Measurements from ENCODE around the gene TBRG4. TPM values are rescaled to one million over a fixed set of nuclear protein-coding genes. Genes with fewer than 3 reads are reported as not detected.

Gene TBRG4
- total RNA-seq, 1 donor from 2014 or later: 216 TPM

DNA sequence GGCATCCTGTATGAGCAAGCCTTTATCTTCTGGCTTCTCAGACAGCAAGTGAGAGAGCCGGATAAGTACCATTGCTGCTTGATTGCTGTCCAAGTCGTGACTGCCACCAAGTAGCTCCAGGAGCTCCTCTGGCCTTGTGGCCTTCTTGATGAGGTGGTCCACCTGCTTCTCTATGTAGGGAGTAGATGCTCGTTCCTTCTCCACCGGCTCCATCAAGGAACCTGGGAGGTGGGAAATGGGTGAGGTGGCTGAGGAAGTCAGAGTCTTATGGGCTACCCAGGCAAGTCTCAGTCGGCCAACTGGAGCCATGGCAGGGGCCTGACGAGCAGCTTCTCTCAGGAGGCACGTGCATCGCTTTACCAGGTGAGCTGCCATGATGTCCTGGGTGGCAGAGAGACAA is 2.6 kb downstream of the TBRG4 start:
- H3K36me3 ChIP-seq: peaks cover 49 to 52% of the 10 kb centered on the region in 2 donors
- no peak for DNase-seq (ENCODE audit: low spot score in 2 of 2)

DNA sequence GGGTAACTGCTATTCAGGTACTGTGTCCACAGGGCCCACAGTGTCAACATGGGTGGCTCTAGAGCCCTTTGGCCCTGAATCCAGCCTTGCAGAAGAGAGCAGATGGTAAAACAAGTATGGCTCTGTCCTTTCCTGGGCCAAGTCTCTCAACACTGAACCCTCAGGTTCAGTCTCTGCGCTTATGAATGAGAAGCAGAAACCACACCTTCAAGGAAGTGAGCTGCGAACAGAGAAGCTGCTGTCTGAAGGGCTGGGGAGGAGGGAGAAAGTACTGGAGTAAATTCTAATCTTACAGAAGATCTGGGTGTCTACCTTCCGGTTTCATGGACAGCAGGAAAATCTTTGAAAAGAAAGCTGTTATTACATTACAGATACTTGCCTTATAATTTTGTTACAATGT is 4.1 kb downstream of the TBRG4 start:
- Histone ChIP-seq H3K36me3 (peaks cover 64 to 67% of the 10 kb centered on the region in 2 donors), H3K27me3 (no peaks in the 10 kb centered on the region), H3K9me3 (no peaks in the 10 kb centered on the region), H3K4me1 (peaks cover 0 to 14% of the 10 kb centered on the region in 2 donors), H3K27ac (no peak overlapping the region), H3K4me3 (no peak overlapping the region)
- intact Hi-C loops (cut with DNase I): no loop called here
- no peak for DNase-seq (ENCODE audit: low spot score in 2 of 2)
- TF ChIP-seq, protein P1, sequence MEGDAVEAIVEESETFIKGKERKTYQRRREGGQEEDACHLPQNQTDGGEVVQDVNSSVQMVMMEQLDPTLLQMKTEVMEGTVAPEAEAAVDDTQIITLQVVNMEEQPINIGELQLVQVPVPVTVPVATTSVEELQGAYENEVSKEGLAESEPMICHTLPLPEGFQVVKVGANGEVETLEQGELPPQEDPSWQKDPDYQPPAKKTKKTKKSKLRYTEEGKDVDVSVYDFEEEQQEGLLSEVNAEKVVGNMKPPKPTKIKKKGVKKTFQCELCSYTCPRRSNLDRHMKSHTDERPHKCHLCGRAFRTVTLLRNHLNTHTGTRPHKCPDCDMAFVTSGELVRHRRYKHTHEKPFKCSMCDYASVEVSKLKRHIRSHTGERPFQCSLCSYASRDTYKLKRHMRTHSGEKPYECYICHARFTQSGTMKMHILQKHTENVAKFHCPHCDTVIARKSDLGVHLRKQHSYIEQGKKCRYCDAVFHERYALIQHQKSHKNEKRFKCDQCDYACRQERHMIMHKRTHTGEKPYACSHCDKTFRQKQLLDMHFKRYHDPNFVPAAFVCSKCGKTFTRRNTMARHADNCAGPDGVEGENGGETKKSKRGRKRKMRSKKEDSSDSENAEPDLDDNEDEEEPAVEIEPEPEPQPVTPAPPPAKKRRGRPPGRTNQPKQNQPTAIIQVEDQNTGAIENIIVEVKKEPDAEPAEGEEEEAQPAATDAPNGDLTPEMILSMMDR (IDR thresholded peaks at IDR 0.05): no peak

More for the DNA sequence above, 2.6 kb downstream of the TBRG4 start:
- Histone ChIP-seq H3K9me3 (no peaks in the 10 kb centered on the region), H3K27me3 (no peaks in the 10 kb centered on the region), H3K4me3 (no peak overlapping the region), H3K27ac (no peak overlapping the region), H3K4me1 (peaks cover 0 to 15% of the 10 kb centered on the region in 2 donors)
- TF ChIP-seq, protein P1 (IDR thresholded peaks at IDR 0.05): no peak
- intact Hi-C loops (cut with DNase I): no loop called here

DNA sequence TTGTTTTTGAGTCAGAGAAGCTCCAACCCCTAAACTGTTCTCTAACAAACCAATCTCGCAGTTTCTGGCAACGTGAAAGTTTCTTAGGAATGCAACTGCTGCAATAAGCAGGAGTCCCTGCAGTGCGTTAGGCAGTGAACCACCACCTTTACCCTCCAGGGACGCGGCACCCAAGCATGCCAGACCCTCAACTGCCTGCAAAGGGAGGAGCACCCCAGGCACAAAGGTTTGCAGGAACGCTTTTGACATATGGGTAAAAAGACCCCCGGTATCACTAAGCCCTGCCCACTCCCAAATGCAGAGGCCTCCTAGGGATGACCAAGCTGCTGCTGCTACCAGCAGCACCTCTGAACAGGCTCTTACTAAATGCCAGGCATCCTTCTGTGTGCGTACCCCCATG is 4.7 kb downstream of the TBRG4 start:
- intact Hi-C loops (cut with DNase I): no loop called here
- H3K4me1 ChIP-seq: peaks cover 0 to 11% of the 10 kb centered on the region in 2 donors
- no peaks in the 10 kb centered on the region for H3K27me3 ChIP-seq
- DNase-seq (ENCODE audit: low spot score in 2 of 2): no peak
- H3K4me3 ChIP-seq: no peak overlapping the region
- no peaks in the 10 kb centered on the region for H3K9me3 ChIP-seq
- H3K27ac ChIP-seq: no peak overlapping the region
- H3K36me3 ChIP-seq: peaks cover 70 to 72% of the 10 kb centered on the region in 2 donors
- TF ChIP-seq, protein P1 (IDR thresholded peaks at IDR 0.05): no peak

DNA sequence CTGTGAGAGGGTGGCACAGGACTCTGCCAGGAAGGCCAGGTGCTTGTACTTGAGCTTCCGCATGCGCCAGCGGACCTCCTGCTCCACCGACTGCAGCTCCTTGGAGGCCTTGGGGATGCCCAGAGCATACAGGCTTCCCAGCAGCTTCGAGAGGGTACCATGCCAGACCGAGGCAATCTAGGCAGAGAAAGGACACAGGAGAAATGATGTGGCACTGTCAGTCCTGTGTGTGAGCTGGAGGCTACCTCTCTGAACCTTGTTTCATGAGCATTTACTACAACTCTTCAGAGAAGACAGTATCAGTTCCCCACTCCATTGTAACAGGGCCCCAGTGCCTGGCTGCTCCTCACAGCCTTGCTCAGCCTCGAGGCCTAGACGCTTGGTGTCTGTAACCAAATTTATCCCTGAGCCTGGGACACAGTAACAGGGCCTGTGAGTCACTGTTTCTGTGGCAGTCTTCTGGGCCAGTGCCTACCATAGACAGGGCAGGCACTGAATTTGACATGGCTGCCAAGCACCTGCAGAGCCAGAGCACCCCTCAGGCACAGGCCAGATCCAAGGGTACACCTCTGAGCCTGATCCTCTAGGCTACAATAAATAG is 5.8 kb downstream of the TBRG4 start:
- Histone ChIP-seq H3K27me3 (no peaks in the 10 kb centered on the region), H3K4me1 (peaks cover 0 to 9% of the 10 kb centered on the region in 2 donors), H3K27ac (no peak overlapping the region), H3K9me3 (no peaks in the 10 kb centered on the region), H3K36me3 (peaks cover 81 to 84% of the 10 kb centered on the region in 2 donors), H3K4me3 (no peak overlapping the region)
- intact Hi-C loops (cut with DNase I): no loop called here
- TF ChIP-seq, protein P1 (IDR thresholded peaks at IDR 0.05): no peak
- DNase-seq (ENCODE audit: low spot score in 2 of 2): no peak

DNA sequence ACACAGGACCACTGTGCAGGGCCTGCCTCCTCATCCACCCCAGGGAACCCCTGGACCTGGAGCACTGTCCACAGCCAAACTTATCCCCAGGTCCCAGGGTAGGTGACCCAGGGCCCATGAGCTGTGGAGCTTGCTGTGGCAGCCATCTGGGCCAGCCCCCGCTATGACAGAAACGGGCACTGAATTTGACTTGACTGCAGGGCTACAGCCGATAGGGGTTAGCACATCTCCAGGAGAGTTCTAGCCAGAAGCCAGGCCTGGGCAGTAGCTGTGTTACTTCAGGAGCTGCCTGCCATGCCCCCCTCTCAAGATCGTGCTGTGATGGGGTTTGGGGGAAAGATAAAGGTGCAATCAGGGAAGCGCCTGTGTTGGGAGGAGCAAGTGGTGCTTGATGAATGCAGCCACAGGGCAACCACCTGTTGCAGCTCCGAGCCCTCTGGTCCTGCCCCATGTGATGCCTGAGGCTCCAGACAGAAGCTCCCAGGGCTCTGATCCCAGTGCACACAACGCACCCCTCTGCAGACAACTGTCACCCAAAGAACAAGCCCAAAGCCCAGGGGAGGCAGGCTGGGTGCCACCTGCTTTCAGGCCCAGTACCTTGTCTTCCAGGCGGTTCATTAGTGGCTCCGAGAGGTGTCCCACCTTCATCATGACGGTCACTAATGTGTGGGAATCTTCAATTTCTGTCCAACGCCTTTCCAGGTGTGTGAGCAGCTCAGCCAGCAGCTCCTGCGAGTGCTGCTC is 6.5 kb downstream of the TBRG4 start:
- Histone ChIP-seq H3K4me3 (no peak overlapping the region), H3K4me1 (peaks cover 0 to 4% of the 10 kb centered on the region in 2 donors), H3K36me3 (peaks cover 88 to 90% of the 10 kb centered on the region in 2 donors), H3K27me3 (no peaks in the 10 kb centered on the region), H3K9me3 (no peaks in the 10 kb centered on the region), H3K27ac (no peak overlapping the region)
- TF ChIP-seq, protein P1 (IDR thresholded peaks at IDR 0.05): no peak
- no peak for DNase-seq (ENCODE audit: low spot score in 2 of 2)
- intact Hi-C loops (cut with DNase I): no loop called here
